ENCODE measurements around the gene MAPT.

The MAPT gene

GRCh38 chr17:46008591-46008990 lies 114.2 kb downstream of the MAPT start:
- H2AFZ ChIP-seq (ENCODE audit: low read depth, low read length): no peak overlapping the region
- ATAC-seq (ENCODE audit: insufficient read depth, low read depth) (no peak), DNase-seq (no peak)
- H3K4me1 ChIP-seq (ENCODE audit: insufficient read depth, low read length): no peaks in the 10 kb centered on the region
- no peak overlapping the region for H3K9ac ChIP-seq (ENCODE audit: low read depth, low read length)
- no peak overlapping the region for H3K4me3 ChIP-seq (ENCODE audit: low read depth in 1 of 2, low read length in 2 of 2)
- no peak overlapping the region for H3K27ac ChIP-seq (ENCODE audit: low read length)
- H3K36me3 ChIP-seq (ENCODE audit: insufficient read depth, low read length): no peaks in the 10 kb centered on the region
- H4K20me1 ChIP-seq (ENCODE audit: insufficient read depth, low read length): peaks cover 3% of the 10 kb centered on the region; the same call in 1 of the 2 replicates
- TF ChIP-seq CTCF (IDR thresholded peaks at IDR 0.05; ENCODE audit: borderline replicate concordance, extremely low read depth, low read length, poor library complexity, severe bottlenecking): no peak
- TF ChIP-seq EZH2 (IDR thresholded peaks at IDR 0.05; ENCODE audit: borderline replicate concordance, low read depth, low read length, severe bottlenecking): no peak
- no peaks in the 10 kb centered on the region for H3K27me3 ChIP-seq (ENCODE audit: insufficient read depth, low read length, poor library complexity)
- no peak overlapping the region for H3K4me2 ChIP-seq (ENCODE audit: insufficient read depth, low read length)
- H3K79me2 ChIP-seq (ENCODE audit: insufficient read depth, low read length): no peaks in the 10 kb centered on the region
- no peaks in the 10 kb centered on the region for H3K9me3 ChIP-seq (ENCODE audit: insufficient read depth, low read length, severe bottlenecking)

DNA sequence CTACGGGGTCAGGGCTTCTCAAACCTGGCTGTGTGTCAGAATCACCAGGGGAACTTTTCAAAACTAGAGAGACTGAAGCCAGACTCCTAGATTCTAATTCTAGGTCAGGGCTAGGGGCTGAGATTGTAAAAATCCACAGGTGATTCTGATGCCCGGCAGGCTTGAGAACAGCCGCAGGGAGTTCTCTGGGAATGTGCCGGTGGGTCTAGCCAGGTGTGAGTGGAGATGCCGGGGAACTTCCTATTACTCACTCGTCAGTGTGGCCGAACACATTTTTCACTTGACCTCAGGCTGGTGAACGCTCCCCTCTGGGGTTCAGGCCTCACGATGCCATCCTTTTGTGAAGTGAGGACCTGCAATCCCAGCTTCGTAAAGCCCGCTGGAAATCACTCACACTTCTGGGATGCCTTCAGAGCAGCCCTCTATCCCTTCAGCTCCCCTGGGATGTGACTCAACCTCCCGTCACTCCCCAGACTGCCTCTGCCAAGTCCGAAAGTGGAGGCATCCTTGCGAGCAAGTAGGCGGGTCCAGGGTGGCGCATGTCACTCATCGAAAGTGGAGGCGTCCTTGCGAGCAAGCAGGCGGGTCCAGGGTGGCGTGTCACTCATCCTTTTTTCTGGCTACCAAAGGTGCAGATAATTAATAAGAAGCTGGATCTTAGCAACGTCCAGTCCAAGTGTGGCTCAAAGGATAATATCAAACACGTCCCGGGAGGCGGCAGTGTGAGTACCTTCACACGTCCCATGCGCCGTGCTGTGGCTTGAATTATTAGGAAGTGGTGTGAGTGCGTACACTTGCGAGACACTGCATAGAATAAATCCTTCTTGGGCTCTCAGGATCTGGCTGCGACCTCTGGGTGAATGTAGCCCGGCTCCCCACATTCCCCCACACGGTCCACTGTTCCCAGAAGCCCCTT lies 115.6 kb downstream of the MAPT start:
- Histone ChIP-seq H3K79me2 (ENCODE audit: insufficient read depth, low read length) (no peaks in the 10 kb centered on the region), H2AFZ (ENCODE audit: low read depth, low read length) (no peak overlapping the region), H3K27me3 (ENCODE audit: insufficient read depth, low read length, poor library complexity) (no peaks in the 10 kb centered on the region), H3K27ac (ENCODE audit: low read length) (no peak overlapping the region), H3K9me3 (ENCODE audit: insufficient read depth, low read length, severe bottlenecking) (no peaks in the 10 kb centered on the region), H3K36me3 (ENCODE audit: insufficient read depth, low read length) (no peaks in the 10 kb centered on the region), H3K9ac (ENCODE audit: low read depth, low read length) (no peak overlapping the region), H3K4me2 (ENCODE audit: insufficient read depth, low read length) (no peak overlapping the region), H3K4me1 (ENCODE audit: insufficient read depth, low read length) (no peaks in the 10 kb centered on the region), H4K20me1 (ENCODE audit: insufficient read depth, low read length) (peaks cover 3% of the 10 kb centered on the region; the same call in 1 of the 2 replicates), H3K4me3 (ENCODE audit: low read depth in 1 of 2, low read length in 2 of 2) (no peak overlapping the region)
- ATAC-seq (ENCODE audit: insufficient read depth, low read depth): no peak
- DNase-seq: no peak
- TF ChIP-seq CTCF (IDR thresholded peaks at IDR 0.05; ENCODE audit: borderline replicate concordance, extremely low read depth, low read length, poor library complexity, severe bottlenecking) (no peak), EZH2 (IDR thresholded peaks at IDR 0.05; ENCODE audit: borderline replicate concordance, low read depth, low read length, severe bottlenecking) (no peak)

- Histone ChIP-seq H3K79me2 (ENCODE audit: insufficient read depth, low read length) (no peaks in the 10 kb centered on the region), H4K20me1 (ENCODE audit: insufficient read depth, low read length) (peaks cover 3% of the 10 kb centered on the region; the same call in 1 of the 2 replicates), H3K27me3 (ENCODE audit: insufficient read depth, low read length, poor library complexity) (no peaks in the 10 kb centered on the region), H3K36me3 (ENCODE audit: insufficient read depth, low read length) (no peaks in the 10 kb centered on the region), H3K9ac (ENCODE audit: low read depth, low read length) (no peak overlapping the region), H3K27ac (ENCODE audit: low read length) (no peak overlapping the region), H3K4me1 (ENCODE audit: insufficient read depth, low read length) (no peaks in the 10 kb centered on the region), H3K9me3 (ENCODE audit: insufficient read depth, low read length, severe bottlenecking) (no peaks in the 10 kb centered on the region), H3K4me2 (ENCODE audit: insufficient read depth, low read length) (no peak overlapping the region), H3K4me3 (ENCODE audit: low read depth in 1 of 2, low read length in 2 of 2) (no peak overlapping the region), H2AFZ (ENCODE audit: low read depth, low read length) (no peak overlapping the region)
- ATAC-seq (ENCODE audit: insufficient read depth, low read depth) (no peak), DNase-seq (no peak)
- no peak for TF ChIP-seq CTCF (IDR thresholded peaks at IDR 0.05; ENCODE audit: borderline replicate concordance, extremely low read depth, low read length, poor library complexity, severe bottlenecking)
- TF ChIP-seq EZH2 (IDR thresholded peaks at IDR 0.05; ENCODE audit: borderline replicate concordance, low read depth, low read length, severe bottlenecking): no peak
Measured at GRCh38 chr17:46010597-46011186, 116.3 kb downstream of the MAPT start.
